Activated CD4-positive, alpha-beta T cell treated with anti-CD3 and anti-CD28 coated beads, Interleukin-2, amount 10 ng/mL, durations not matched to agents 7 days and 5 days (primary cell): ENCODE measurements around the gene MYO1G. TPM values are rescaled to one million over a fixed set of nuclear protein-coding genes. Genes with fewer than 3 reads are reported as not detected.
A peak's percentile ranks its signal among the peaks of the same experiment; 100 is the strongest.

Source experiments
- CTCF ChIA-PET: fragments of 350-600 bp; sonication (Branson Sonifier 250); formaldehyde crosslinking; loops from one replicate; lab custom pipeline; 2021; ENCODE audit warnings: antibody characterized with exemption; lab: Charles Lee
- POLR2A ChIA-PET: fragments of 350-600 bp; sonication (Branson Sonifier 250); formaldehyde crosslinking; loops from one replicate; lab custom pipeline; 2021; ENCODE audit warnings: antibody characterized with exemption; lab: Charles Lee
- DNase-seq: peaks from one replicate; pipeline ENCODE4 v3.0.0-alpha.2; 2020
- H3K27ac Mint-ChIP-seq: one replicate; pipeline ENCODE4 v1.8.0; 2021; ENCODE audit warnings: mild to moderate bottlenecking, moderate library complexity, mixed read lengths
- H3K27me3 Mint-ChIP-seq: one replicate; pipeline ENCODE4 v1.8.0; 2021; ENCODE audit warnings: mixed read lengths
- H3K36me3 Mint-ChIP-seq: one replicate; pipeline ENCODE4 v1.8.0; 2021; ENCODE audit warnings: low read depth, mixed read lengths
- H3K4me1 Mint-ChIP-seq: one replicate; pipeline ENCODE4 v1.8.0; 2021; ENCODE audit warnings: mixed read lengths
- H3K4me3 Mint-ChIP-seq: one replicate; pipeline ENCODE4 v1.8.0; 2021; ENCODE audit warnings: mild to moderate bottlenecking, moderate library complexity, mixed read lengths
- H3K9me3 Mint-ChIP-seq: one replicate; pipeline ENCODE4 v1.8.0; 2021; ENCODE audit warnings: mixed read lengths
- total RNA-seq, 2 experiments: library from RNA; stranded (reverse); gene quantifications; one replicate each; pipeline ENCODE4 v1.2.3, GENCODE V29; 2021

The MYO1G gene
- total RNA-seq, 2 experiments from 2014 or later = 414 to 457 TPM

DNA sequence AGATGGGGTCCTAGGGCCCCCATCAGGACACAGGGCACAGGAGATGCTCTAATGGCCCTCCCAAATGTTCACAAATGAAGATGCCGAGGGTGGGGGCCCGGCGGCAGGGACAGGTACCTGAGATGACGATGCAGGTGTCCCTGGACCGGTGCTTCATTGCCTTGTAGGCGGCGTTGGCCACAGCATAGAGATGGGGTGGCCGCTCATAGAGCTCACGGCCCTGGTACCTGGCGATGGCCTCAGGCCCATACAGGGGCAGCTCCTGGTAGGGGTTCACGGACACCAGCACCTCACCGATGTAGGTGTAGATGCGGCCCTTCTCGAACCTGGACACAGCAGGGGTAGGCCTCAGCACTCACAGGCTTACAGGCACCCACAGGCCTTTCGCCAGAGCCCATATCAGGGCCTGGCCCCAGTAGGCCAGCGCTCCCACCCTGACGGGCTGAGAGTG is 2.0 kb downstream of the MYO1G start:
- peak overlapping the region; percentile 95 for H3K27ac Mint-ChIP-seq
- peak overlapping the region; percentile 98 for H3K4me3 Mint-ChIP-seq
- H3K27me3 Mint-ChIP-seq = no peaks in the 10 kb centered on the region
- DNase-seq = no peak
- H3K9me3 Mint-ChIP-seq = no peaks in the 10 kb centered on the region
- ChIA-PET CTCF (interaction anchor here (0.6 to 1.1 kb wide), 3 partner anchors 21 to 159 kb away, joined by 3 to 4 read pairs (median 4); no protein-coding TSS in a partner anchor), POLR2A (no interaction called here)
- peaks cover 70% of the 10 kb centered on the region for H3K36me3 Mint-ChIP-seq
- peaks cover 62% of the 10 kb centered on the region for H3K4me1 Mint-ChIP-seq

DNA sequence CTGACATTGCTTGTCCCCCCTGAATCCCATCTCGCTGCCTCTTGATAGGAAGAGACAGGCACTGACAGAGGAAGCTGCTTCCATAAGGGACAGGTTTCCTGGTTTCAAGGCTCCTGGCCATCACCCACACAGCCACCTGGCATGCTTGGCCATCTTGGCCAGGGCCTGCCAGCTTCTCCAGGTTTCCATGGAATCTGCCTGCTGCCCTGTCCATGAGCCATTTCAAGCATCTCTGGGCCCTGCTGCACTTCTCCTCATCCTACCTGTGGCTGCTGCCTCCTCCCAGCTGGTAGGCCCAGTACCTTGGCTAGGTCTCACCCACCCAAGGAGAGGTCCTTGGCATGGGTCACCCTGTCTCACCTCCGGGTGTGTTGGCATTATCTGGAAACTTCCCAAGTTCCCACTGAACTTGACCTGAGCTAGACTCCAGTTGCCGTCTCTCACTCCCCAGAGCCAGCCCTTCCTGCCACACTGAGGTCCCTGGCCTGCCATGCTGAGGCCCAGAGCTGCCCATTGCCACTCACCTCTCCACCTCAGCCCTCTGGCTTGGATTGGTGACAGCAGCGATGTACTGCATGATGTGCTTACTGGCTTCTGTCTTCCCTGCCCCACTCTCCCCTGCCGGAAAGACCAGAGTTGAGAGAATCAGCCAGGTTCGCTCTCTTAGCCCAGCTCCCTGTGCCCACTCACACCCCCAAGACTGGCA is 2.6 kb downstream of the MYO1G start:
- DNase-seq = no peak
- Mint-ChIP-seq H3K36me3 (peaks cover 70% of the 10 kb centered on the region), H3K27ac (peak overlapping the region; percentile 95), H3K9me3 (no peaks in the 10 kb centered on the region), H3K27me3 (no peaks in the 10 kb centered on the region), H3K4me1 (peaks cover 60% of the 10 kb centered on the region), H3K4me3 (peak overlapping the region; percentile 98)
- ChIA-PET POLR2A (no interaction called here), CTCF (interaction anchor here (0.6 to 1.1 kb wide), 6 partner anchors 12 to 160 kb away, joined by 3 to 4 read pairs (median 3); no protein-coding TSS in a partner anchor)

DNA sequence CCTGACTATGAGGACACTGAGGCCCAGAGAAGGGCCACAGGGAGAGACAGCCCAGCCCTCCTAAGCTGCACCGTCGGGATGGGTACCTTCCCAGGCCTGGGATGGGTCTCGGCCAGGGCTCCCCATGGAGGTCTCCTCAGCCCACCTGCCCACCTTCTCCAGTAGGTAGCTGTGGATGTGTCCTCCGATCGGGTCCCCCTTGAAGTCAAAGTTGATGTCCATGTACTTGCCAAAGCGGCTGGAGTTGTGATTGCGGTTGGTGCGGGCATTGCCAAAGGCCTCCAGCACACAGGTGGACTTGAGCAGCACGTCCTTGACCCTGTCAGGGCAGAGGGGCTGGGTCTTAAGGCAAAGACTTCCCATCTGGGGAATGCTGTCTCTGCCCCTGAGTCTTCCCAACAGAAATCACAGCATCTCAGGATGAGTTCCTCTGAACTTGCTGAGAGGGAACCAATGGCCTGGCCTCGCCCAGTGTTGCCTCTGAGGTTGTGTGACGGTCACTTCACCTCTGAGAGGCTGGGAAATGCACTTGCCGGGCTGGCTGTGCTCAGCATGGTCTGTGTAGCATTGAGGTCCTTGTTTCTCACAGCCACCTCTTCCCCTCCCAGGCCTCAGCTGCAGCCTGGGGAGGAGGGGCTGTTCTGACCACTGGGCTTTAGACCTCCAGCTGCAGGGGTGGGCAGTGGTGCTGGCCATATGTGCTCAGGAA is 3.3 kb downstream of the MYO1G start:
- no peaks in the 10 kb centered on the region for H3K27me3 Mint-ChIP-seq
- H3K27ac Mint-ChIP-seq = peak overlapping the region; percentile 95
- ChIA-PET POLR2A (interaction anchor here (0.7 kb wide), 1 partner anchor 241 kb away, joined by 3 read pairs; no protein-coding TSS in a partner anchor), CTCF (interaction anchor here (0.6 to 5.2 kb wide), 7 partner anchors 11 to 161 kb away, joined by 3 to 44 read pairs (median 3); no protein-coding TSS in a partner anchor)
- peaks cover 67% of the 10 kb centered on the region for H3K36me3 Mint-ChIP-seq
- peak overlapping the region; percentile 32 for H3K4me3 Mint-ChIP-seq
- no peak for DNase-seq
- no peaks in the 10 kb centered on the region for H3K9me3 Mint-ChIP-seq
- H3K4me1 Mint-ChIP-seq = peaks cover 53% of the 10 kb centered on the region

DNA sequence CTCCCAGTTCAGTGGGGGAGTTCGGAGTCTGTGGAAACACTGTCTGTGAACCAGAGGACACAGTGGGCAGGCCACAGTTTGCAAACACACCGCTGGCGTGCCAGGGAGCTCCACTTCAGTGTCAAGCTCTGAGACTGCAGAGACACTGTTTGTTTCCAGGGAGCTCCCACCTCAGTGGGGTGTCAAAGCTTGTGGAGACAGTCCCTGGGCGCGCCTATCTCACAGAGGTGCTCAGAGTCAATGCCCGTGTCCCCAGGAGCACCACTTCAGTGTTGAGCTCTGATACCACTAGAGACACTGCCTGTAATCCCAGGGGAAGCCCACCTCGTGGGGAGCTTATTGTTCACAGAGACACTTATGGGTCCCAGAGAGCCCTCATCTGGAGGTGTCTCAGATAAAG is 4.3 kb downstream of the MYO1G start:
- POLR2A ChIA-PET = interaction anchor here (0.6 to 1.6 kb wide), 5 partner anchors 13 to 171 kb away, joined by 3 to 9 read pairs (median 4); no protein-coding TSS in a partner anchor
- Mint-ChIP-seq H3K27ac (peak overlapping the region; percentile 70), H3K36me3 (peaks cover 66% of the 10 kb centered on the region), H3K4me1 (peaks cover 44% of the 10 kb centered on the region), H3K4me3 (peak overlapping the region; percentile 31), H3K27me3 (no peaks in the 10 kb centered on the region), H3K9me3 (no peaks in the 10 kb centered on the region)
- DNase-seq = no peak
- CTCF ChIA-PET = interaction anchor here (1.3 to 5.2 kb wide), 10 partner anchors 8 to 162 kb away, joined by 3 to 44 read pairs (median 13); no protein-coding TSS in a partner anchor

DNA sequence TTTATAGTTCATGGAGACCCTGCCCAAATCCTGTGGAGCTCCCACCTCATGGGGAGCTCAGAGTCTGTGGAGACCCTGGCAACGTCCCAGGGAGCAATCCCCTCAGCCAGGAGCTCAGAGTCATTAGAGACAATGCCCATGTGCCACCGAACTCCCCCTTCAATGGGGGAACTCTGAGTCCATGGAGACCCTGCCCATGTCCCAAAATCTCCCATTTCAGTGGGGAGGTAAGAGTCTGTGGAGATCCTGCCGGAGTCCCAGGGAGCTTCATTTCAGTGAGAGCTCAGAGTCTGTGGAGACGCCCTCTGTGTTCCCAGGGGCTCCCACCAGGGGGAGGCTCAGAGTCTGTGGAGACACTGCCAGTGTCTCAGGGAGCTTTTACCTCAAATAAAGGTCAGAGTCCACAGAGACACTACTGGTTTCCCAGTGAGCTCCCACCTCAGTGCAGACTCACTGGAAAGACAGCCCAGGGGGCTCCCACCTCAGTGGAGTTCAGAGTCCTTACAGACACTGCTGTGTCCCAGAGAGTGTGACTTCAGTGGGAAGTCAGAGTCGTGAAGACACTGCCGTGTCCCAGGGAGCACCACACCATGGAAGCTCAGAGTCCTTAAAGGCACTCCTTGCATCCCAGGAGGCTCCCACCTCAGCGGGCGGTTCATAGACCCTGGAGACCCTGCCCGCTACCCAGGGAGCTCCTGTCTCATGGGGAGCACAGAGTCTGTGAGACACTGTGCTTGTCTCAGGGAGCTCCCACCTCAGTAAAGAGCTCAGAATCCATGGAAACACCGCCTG is 5.0 kb downstream of the MYO1G start:
- no peaks in the 10 kb centered on the region for H3K9me3 Mint-ChIP-seq
- peaks cover 67% of the 10 kb centered on the region for H3K36me3 Mint-ChIP-seq
- H3K4me1 Mint-ChIP-seq = peaks cover 38% of the 10 kb centered on the region
- peak overlapping the region; percentile 50 for H3K27ac Mint-ChIP-seq
- no peak overlapping the region for H3K4me3 Mint-ChIP-seq
- H3K27me3 Mint-ChIP-seq = no peaks in the 10 kb centered on the region
- ChIA-PET CTCF (interaction anchor here (0.5 to 5.2 kb wide), 32 partner anchors 8 to 875 kb away, joined by 3 to 44 read pairs (median 4); partner anchors contain the start of gene TBRG4), POLR2A (interaction anchor here (0.6 to 1.7 kb wide), 9 partner anchors 9 to 181 kb away, joined by 3 to 9 read pairs (median 4); no protein-coding TSS in a partner anchor)
- peak; percentile 72 for DNase-seq

DNA sequence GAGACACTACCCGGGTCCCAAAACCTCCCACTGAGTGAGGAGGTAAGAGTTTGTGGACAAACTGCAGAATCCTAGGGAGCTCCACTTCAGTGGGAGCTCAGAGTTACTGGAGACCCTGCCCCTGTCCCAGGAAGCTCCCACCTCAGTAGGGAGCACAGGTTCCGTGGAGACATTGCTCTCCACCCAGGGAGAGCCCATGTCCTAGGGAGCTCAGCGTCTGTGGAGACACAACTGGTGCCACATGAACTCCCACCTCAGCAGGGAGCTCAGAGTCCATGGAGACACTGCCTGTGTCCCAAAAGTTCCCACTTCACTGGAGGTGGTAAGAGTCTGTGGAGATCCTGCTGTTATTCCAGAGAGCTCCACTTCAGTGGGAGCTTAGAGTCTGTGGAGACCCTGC is 6.3 kb downstream of the MYO1G start:
- Mint-ChIP-seq H3K9me3 (no peaks in the 10 kb centered on the region), H3K4me1 (peaks cover 43% of the 10 kb centered on the region), H3K36me3 (peaks cover 66% of the 10 kb centered on the region)

DNA sequence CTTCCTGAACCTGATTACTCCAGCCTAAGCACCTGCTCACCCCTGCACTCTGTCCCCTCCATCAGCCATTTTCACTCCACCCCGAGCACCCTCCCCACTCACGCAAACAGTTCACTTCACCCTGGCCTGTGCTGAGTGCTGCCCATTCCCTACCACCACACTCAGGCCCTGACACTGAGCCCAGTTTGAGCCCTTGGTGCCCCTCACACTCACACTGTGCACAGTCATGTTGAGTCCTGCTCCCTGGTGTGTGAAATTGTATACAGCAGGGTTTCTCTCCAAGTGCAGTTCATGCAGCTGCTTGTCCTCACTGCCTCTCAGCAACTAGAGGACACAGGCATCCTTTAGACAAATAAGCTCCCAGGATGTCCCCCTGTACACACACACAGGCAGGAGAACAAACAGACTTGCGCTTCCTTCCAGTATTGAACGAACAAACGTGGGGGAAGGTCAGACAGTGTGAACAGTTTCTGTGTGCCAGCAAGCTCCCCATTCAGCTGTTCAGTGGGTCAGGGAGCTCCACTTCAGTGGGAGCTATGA is 6.8 kb downstream of the MYO1G start:
- H3K36me3 Mint-ChIP-seq = peaks cover 65% of the 10 kb centered on the region
- ChIA-PET CTCF (interaction anchor here (0.6 to 5.2 kb wide), 10 partner anchors 9 to 901 kb away, joined by 3 to 44 read pairs (median 8); no protein-coding TSS in a partner anchor), POLR2A (no interaction called here)
- H3K4me1 Mint-ChIP-seq = peaks cover 42% of the 10 kb centered on the region
- no peak for DNase-seq
- no peaks in the 10 kb centered on the region for H3K9me3 Mint-ChIP-seq
- no peak overlapping the region for H3K4me3 Mint-ChIP-seq
- H3K27ac Mint-ChIP-seq = peak overlapping the region; percentile 50
- H3K27me3 Mint-ChIP-seq = no peaks in the 10 kb centered on the region

More for the DNA sequence above, 6.3 kb downstream of the MYO1G start:
- Mint-ChIP-seq H3K27ac (peak overlapping the region; percentile 50), H3K27me3 (no peaks in the 10 kb centered on the region), H3K4me3 (no peak overlapping the region)
- no peak for DNase-seq
- ChIA-PET POLR2A (interaction anchor here (0.6 to 1.7 kb wide), 3 partner anchors 10 to 55 kb away, joined by 4 to 5 read pairs (median 5); no protein-coding TSS in a partner anchor), CTCF (interaction anchor here (0.9 to 5.2 kb wide), 19 partner anchors 9 to 164 kb away, joined by 3 to 44 read pairs (median 5); no protein-coding TSS in a partner anchor)

DNA sequence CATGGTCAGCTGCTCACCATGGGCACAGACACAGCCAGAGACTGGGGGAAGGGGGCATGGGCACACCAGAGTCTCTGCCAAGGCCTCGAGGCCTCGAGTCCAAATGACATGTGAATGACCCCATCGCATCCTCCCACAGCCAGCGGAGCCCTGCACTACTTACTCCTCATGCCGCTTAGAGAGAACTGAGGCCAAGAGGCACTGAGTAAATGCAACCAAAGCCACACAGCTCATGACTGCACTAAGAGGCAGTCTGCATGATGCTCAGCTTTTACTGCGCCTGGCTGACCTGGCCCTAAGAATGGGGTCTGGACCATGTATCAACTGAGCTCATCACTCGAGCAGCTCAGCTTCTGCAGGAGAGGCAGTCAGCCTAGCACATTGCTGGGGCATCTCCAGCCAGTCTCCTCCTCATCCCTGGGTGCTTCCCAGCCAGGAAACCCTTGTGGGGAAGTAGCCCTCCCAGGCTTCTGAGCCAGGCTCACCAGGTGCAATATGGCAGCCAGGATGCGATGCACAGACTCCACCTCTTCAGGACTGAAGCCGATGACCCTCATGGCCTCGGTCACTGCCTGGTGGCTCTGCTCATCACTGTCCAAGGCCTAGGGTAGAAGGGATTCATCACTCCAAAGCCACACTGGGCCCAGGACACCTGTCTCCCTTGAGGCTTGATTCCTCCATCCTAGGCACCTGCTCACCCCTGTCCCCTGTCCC is 7.5 kb downstream of the MYO1G start:
- no peaks in the 10 kb centered on the region for H3K27me3 Mint-ChIP-seq
- ChIA-PET CTCF (interaction anchor here (4.0 to 5.2 kb wide), 2 partner anchors 64 to 165 kb away, joined by 24 to 44 read pairs; no protein-coding TSS in a partner anchor), POLR2A (no interaction called here)
- no peaks in the 10 kb centered on the region for H3K9me3 Mint-ChIP-seq
- DNase-seq = no peak
- no peak overlapping the region for H3K4me3 Mint-ChIP-seq
- no peak overlapping the region for H3K27ac Mint-ChIP-seq
- peaks cover 61% of the 10 kb centered on the region for H3K36me3 Mint-ChIP-seq
- H3K4me1 Mint-ChIP-seq = peaks cover 38% of the 10 kb centered on the region

DNA sequence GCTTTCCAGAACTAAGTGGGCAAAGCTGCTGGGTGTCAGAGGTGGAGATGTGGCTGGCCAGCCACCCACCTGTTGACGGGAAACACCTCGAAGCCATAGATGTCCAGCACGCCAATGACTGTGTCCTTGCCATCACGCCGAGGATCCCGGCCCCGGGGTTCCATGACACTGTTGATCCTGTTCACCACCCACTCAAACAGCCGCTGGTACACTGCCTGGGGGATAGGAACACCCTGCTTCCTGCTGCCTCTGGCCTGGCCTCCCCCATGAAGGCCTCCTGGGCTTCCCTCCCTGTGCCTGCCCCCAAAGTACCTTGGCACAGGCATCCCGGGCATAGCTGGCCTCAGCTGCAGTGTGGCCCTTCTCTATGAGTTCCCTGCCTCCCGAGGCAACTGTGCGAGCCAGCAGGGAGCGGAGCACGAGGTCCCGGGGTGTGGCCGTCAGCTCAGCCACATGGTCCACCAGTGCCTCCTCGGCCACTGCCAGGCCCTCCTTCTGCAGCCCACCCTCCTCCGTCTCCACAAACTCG is 8.2 kb downstream of the MYO1G start:
- no peak overlapping the region for H3K4me3 Mint-ChIP-seq
- ChIA-PET POLR2A (no interaction called here), CTCF (interaction anchor here (5.2 kb wide), 1 partner anchor 166 kb away, joined by 44 read pairs; no protein-coding TSS in a partner anchor)
- no peaks in the 10 kb centered on the region for H3K27me3 Mint-ChIP-seq
- no peaks in the 10 kb centered on the region for H3K9me3 Mint-ChIP-seq
- peaks cover 59% of the 10 kb centered on the region for H3K36me3 Mint-ChIP-seq
- DNase-seq = no peak
- peaks cover 32% of the 10 kb centered on the region for H3K4me1 Mint-ChIP-seq
- H3K27ac Mint-ChIP-seq = no peak overlapping the region

DNA sequence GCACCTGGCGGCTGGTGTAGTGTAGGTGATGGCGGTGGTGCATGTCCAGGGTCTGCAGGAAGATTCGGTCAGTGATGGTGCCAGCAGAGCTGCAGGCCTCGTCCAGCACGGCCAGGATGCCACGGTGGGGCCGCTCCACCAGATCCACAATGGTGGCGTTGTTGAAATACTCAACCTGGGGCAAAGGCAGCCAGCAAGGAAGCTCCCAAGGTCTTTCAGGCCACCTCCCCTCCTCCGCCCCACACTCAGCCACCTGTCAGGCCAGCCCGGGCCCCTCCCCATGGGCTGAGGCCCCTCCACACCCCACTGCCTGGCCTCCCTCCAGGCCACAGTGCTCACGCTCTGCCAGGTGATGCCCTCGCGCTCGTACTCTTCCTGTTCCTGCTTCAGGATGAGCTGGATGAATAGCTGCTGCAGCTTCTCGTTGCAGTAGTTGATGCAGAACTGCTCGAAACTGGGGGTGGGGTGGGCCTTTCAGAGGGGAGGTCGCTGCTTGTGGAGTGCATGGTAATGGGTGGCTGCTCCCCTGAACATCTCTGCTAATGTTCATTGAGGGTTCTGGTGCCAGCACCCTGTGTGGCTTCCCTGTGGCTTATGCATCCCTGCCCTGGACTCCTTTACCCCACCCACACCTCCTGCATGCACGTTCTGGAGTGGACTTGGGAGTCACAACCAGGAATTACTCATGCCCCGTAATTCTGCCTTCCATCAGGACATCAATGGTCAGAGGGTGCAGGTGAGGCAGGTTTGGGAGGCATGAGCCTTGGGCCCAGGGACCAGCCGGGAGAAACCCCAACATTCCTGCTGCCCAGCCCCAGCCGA is 8.9 kb downstream of the MYO1G start:
- Mint-ChIP-seq H3K27me3 (no peaks in the 10 kb centered on the region), H3K9me3 (no peaks in the 10 kb centered on the region), H3K27ac (no peak overlapping the region), H3K4me3 (no peak overlapping the region), H3K36me3 (peaks cover 58% of the 10 kb centered on the region), H3K4me1 (peaks cover 27% of the 10 kb centered on the region)
- ChIA-PET POLR2A (no interaction called here), CTCF (interaction anchor here (0.7 to 1.3 kb wide), 2 partner anchors 14 to 165 kb away, joined by 3 read pairs; no protein-coding TSS in a partner anchor)
- DNase-seq = no peak
